Psoas muscle (tissue), 8 donors: ENCODE data around the gene MOG. TPM values are rescaled to one million over a fixed set of nuclear protein-coding genes. Genes with fewer than 3 reads are reported as not detected.
A peak's percentile ranks its signal among the peaks of the same experiment; 100 is the strongest.
"Not testable (repeated sequence)": the region's sequence is repeated elsewhere in the genome, so short reads cannot be mapped to it uniquely, and the experiment has no call there.

Source experiments
- ATAC-seq, 4 donors: fragments of 200-7000 bp; cut with Tn5 transposase; one replicate each; pipeline ENCODE4 v1.9.1; 2020; ENCODE audit warnings: moderate library complexity in 3 of 4, mild to moderate bottlenecking in 2 of 4
- DNase-seq, 2 donors: peaks; one replicate each; pipeline ENCODE4 v3.0.0-alpha.2; 2020
- H3K27ac ChIP-seq: fragments of 200-600 bp; one replicate; pipeline ENCODE4 v1.8.0; 2022
- H3K27me3 ChIP-seq, 3 donors: fragments of 200-600 bp in 1 of 3; one replicate each; pipeline versions ENCODE4 v1.6.1 to v1.8.0; 2013 to 2022; ENCODE audit warnings: low read length in 2 of 3, mild to moderate bottlenecking in 2 of 3, moderate library complexity in 1 of 3; ENCODE audit not compliant: insufficient read depth in 3 of 3
- H3K36me3 ChIP-seq, 2 donors: fragments of 200-600 bp in 1 of 2; one replicate each; pipeline versions ENCODE4 v1.6.1 to v1.8.0; 2013 to 2022; ENCODE audit warnings: low read depth in 1 of 2, mild to moderate bottlenecking in 1 of 2, moderate library complexity in 1 of 2; ENCODE audit not compliant: insufficient read depth in 1 of 2
- H3K4me1 ChIP-seq: fragments of 200-600 bp; one replicate; pipeline ENCODE4 v1.8.0; 2022
- H3K4me3 ChIP-seq: fragments of 200-600 bp; one replicate; pipeline ENCODE4 v1.8.0; 2022; ENCODE audit warnings: mild to moderate bottlenecking
- H3K9me3 ChIP-seq: fragments of 200-600 bp; one replicate; pipeline ENCODE4 v1.8.0; 2022
- WGBS, 3 donors: extraction: QIAGEN DNeasy Blood & Tissue Kit; methylation state at CpG; one replicate each; pipeline versions ENCODE4 v1.1.6 to v1.1.7; 2013; 5-methylcytosine and 5-hydroxymethylcytosine counted together
- intact Hi-C, 2 donors: fragments of 100-400 bp; cut with DNase I; formaldehyde crosslinking; loops; one replicate each; pipeline versions ENCODE4 v1.11.0 to v1.14.2; 2022
- polyA plus RNA-seq, 3 donors: library from polyadenylated mRNA; stranded (reverse); fragments of 200-250 nt; gene quantifications; one replicate each; pipeline ENCODE4 v1.2.3, GENCODE V29; 2013
- total RNA-seq, 4 donors: library from RNA; stranded (reverse); fragmentation: NEBNext Ultra II Directional in 2 of 4; extraction: Animal tissue kit (Norgen Biotek cat#: 25700) in 2 of 4; gene quantifications; one replicate each; pipeline versions ENCODE4 v1.2.1 to v1.2.4, GENCODE V29; 2021 to 2023
- TF ChIP-seq, protein P1 (sequence below): fragments of 200-600 bp; IDR thresholded peaks from one replicate; pipeline ENCODE4 v1.8.0; 2022; ENCODE audit warnings: antibody characterized with exemption
- donor health status: healthy with polysubstance abuse.
- donor health status: DM: no; HTN: no; CAD: no; lungs with moderate emphysema.
- donor health status: Bipolar disorder and iron deficiency.
- donor health status: healthy.
- donor health status: DM: yes; HTN: yes; CAD: no.
- donor health status: DM: no; HTN: no; CAD: no.
- donor health status: DM: no; HTN: no; CAD: no.
- donor health status: DM: yes; HTN: yes; CAD: no.

Gene MOG
- total and polyA plus RNA-seq, 7 donors, result 0.08 TPM; not detected in 6

GRCh38 chr6:29653452-29654038 is 3.3 kb upstream of the MOG start:
- DNase-seq, result no peak
- H3K4me3 ChIP-seq, result no peak overlapping the region
- ATAC-seq, result no peak
- WGBS, 3 donors, result 6 to 9% (median 6%) methylated on average over 8 of the region's 8 CpGs
- TF ChIP-seq, protein P1, sequence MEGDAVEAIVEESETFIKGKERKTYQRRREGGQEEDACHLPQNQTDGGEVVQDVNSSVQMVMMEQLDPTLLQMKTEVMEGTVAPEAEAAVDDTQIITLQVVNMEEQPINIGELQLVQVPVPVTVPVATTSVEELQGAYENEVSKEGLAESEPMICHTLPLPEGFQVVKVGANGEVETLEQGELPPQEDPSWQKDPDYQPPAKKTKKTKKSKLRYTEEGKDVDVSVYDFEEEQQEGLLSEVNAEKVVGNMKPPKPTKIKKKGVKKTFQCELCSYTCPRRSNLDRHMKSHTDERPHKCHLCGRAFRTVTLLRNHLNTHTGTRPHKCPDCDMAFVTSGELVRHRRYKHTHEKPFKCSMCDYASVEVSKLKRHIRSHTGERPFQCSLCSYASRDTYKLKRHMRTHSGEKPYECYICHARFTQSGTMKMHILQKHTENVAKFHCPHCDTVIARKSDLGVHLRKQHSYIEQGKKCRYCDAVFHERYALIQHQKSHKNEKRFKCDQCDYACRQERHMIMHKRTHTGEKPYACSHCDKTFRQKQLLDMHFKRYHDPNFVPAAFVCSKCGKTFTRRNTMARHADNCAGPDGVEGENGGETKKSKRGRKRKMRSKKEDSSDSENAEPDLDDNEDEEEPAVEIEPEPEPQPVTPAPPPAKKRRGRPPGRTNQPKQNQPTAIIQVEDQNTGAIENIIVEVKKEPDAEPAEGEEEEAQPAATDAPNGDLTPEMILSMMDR, result peak; percentile 74
- peaks cover 0 to 4% (median 0%) of the 10 kb centered on the region in 3 donors for H3K27me3 ChIP-seq
- intact Hi-C loops, result loop anchor here in 1 of 2 donors (5.0 kb wide), 1 partner anchor 99 kb away; no protein-coding TSS in a partner anchor
- H3K27ac ChIP-seq, result no peak overlapping the region
- no peaks in the 10 kb centered on the region for H3K9me3 ChIP-seq
- H3K36me3 ChIP-seq, result no peaks in the 10 kb centered on the region
- H3K4me1 ChIP-seq, result peaks cover 3% of the 10 kb centered on the region

- 65 to 74% (median 71%) methylated on average over 6 of the region's 6 CpGs for WGBS, 3 donors
Measured at GRCh38 chr6:29655658-29656057, 1.2 kb upstream of the MOG start.

GRCh38 chr6:29656157-29656556 is 735 bp upstream of the MOG start:
- DNase-seq (no peak), ATAC-seq (no peak)
- no peaks in the 10 kb centered on the region for H3K36me3 ChIP-seq
- TF ChIP-seq, protein P1, result no peak
- H3K27me3 ChIP-seq, result peaks cover 0 to 16% (median 0%) of the 10 kb centered on the region in 3 donors
- H3K27ac ChIP-seq, result no peak overlapping the region
- H3K4me3 ChIP-seq, result no peak overlapping the region
- H3K4me1 ChIP-seq, result no peaks in the 10 kb centered on the region
- intact Hi-C loops, result no loop called here
- no peaks in the 10 kb centered on the region for H3K9me3 ChIP-seq
- WGBS, 3 donors, result 24 to 36% (median 30%) methylated on average over 2 of the region's 2 CpGs

More at GRCh38 chr6:29655658-29656057, 1.2 kb upstream of the MOG start:
- Histone ChIP-seq H3K36me3 (no peaks in the 10 kb centered on the region), H3K4me1 (no peaks in the 10 kb centered on the region), H3K27ac (no peak overlapping the region), H3K27me3 (peaks cover 0 to 13% (median 0%) of the 10 kb centered on the region in 3 donors), H3K4me3 (no peak overlapping the region), H3K9me3 (no peaks in the 10 kb centered on the region)
- ATAC-seq (no peak), DNase-seq (no peak)
- TF ChIP-seq, protein P1, result no peak
- intact Hi-C loops, result no loop called here

DNA sequence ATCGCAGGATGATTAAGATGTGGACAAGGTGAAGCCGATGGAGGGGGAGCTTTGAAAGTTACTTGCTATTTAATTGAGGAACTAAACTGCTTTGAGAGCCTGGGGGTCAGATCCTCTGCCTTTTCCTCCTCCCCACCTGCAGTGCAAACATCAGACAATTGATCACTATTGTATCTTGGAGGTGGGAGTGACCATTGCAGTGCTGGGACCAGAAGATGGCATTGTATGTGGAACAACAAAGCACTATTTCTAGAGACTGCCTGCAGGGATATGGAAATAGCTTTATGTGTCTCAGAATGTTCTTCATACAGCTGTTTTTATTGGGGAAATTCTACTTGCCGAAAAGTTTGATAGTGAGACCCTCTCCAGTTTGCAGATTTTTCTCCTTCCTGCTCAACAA is 4.2 kb downstream of the MOG start:
- H3K9me3 ChIP-seq, result no peaks in the 10 kb centered on the region

DNA sequence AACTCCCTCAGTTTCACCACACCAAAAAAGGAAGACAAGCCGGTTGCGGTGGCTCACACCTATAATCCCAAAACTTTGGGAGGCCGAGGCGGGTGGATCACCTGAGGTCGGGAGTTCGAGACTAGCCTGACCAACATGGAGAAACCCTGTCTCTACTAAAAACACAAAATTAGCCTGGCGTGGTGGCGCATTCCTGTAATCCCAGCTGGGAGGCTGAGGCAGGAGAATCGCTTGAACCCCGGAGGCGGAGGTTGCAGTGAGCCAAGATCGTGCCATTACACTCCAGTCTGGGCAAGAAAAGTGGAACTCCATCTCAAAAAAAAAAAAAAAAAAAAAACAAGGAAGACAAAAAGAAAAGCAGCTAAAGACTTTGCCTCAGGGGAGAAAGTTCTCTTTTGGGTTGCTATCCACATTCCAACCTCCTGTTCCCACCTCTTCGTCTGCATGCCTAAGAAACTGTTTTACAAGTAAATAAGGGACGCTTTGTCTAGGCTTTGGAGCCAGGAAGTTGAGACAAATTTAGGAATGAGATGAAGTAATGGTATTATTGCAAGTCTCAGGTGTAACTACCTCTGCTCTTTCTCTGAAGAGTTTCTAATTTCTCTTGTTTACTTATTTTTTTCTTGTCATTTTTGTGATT is 4.7 kb downstream of the MOG start:
- ATAC-seq, intact Hi-C loops, H3K27ac ChIP-seq, H3K4me3 ChIP-seq, H3K36me3 ChIP-seq, DNase-seq, H3K9me3 ChIP-seq, H3K4me1 ChIP-seq: not testable (repeated sequence)
- 37 to 41% (median 39%) methylated on average over 14 of the region's 14 CpGs for WGBS, 3 donors
- H3K27me3 ChIP-seq, result peaks cover 0 to 43% (median 0%) of the 10 kb centered on the region in 3 donors

More for the DNA sequence above, 4.2 kb downstream of the MOG start:
- Histone ChIP-seq H3K36me3 (no peaks in the 10 kb centered on the region), H3K27me3 (peaks cover 0 to 43% (median 0%) of the 10 kb centered on the region in 3 donors), H3K27ac (no peak overlapping the region), H3K4me1 (no peaks in the 10 kb centered on the region), H3K4me3 (no peak overlapping the region)
- DNase-seq (no peak), ATAC-seq (no peak)
- intact Hi-C loops, result no loop called here
- WGBS, 3 donors, result 68 to 85% (median 85%) methylated on average over 3 of the region's 3 CpGs
- TF ChIP-seq, protein P1, result no peak
